HG02973 (cell line): ENCODE data around the gene EZH2.

Experiments used
- ATAC-seq: cut with Tn5 transposase; IDR thresholded peaks from one replicate; pipeline ENCODE4 v1.9.1; 2021; ENCODE audit warnings: moderate library complexity; ENCODE audit not compliant: unreplicated experiment

Gene EZH2

DNA sequence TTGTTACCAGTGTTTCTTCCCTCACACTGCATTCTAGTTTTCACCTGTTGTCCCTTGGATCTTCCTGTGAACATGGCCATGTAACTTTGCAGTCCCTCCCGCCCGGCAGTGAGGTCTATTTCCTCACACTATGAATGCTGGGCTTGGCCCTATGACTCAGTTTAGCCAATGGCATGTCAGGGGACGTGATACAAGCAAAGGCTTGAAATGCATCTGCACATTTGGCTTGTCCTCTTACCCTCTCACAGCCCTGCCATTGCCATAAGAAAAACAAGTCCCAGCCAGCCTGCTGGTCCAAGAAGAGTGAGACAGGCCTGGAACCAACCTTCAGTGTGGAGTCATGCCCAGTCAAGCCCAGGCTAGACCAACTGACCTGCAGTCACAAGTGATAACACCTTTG is 17.1 kb upstream of the EZH2 start:
- no peak for ATAC-seq

- ATAC-seq: no peak
Measured at GRCh38 chr7:148898845-148899484, 14.9 kb upstream of the EZH2 start.

DNA sequence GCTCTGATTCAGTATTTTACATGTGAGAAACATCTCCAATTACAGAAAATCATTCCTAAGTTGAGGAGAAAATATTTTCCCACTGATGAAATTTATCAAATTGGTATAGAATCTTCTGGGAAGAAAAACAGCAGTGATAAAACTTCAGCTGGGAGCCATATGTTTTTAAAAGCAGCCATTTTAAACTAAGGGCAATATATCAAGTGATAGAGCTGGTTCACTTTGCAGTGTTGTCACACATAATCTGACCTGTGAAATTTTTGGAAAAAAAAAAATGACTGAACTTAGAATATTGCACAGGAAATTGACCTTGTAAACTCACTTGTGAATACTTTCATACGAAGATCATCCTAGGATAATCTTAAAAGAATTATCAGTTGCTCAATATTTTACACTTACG is 10.5 kb upstream of the EZH2 start:
- ATAC-seq: no peak

DNA sequence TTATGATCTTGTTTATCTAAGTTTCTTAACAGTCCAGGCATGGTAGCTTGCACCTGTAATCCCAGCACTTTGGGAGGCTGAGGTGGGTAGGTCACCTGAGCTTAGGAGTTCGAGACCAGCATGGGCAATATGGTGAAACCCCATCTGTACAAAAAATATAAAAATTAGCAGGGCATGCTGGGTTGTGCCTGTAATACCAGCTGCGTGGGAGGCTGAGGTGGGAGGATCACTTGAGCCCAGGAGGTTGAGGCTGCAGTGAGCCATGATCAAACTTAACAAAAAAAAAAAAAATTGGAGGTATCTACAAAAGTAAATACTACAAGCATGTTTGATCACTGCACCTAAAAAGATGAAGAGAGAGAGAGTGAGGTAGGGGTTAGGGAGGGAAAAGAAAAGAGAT is 9.0 kb upstream of the EZH2 start:
- ATAC-seq: no peak

- no peak for ATAC-seq
Measured at GRCh38 chr7:148888300-148888699, 4.2 kb upstream of the EZH2 start.

DNA sequence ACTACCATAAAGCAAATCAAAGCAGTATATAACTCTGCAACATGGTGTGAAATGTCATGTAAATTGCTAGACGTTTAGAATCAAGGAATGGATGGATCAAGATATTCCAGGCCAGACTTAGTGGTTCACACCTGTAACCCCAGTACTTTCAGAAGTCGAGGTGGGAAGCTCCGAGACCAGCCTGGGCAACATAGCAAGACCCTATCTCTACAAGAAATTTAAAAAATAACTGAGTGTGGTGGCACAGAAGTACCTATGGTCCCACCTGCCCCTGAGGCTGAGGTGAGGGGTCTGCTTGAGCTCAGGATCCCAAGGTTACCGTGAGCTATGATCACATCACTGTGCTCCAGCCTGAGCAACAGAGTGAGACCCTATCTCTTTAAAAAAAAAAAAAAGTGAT is 2.8 kb upstream of the EZH2 start:
- no peak for ATAC-seq

- peak; percentile 82 for ATAC-seq
Measured at GRCh38 chr7:148884299-148885022, 370 bp upstream of the EZH2 start.

GRCh38 chr7:148883266-148884048 is 634 bp downstream of the EZH2 start:
- ATAC-seq: peak; percentile 31

- ATAC-seq: no peak
Measured at GRCh38 chr7:148882841-148883265, 1.2 kb downstream of the EZH2 start.

DNA sequence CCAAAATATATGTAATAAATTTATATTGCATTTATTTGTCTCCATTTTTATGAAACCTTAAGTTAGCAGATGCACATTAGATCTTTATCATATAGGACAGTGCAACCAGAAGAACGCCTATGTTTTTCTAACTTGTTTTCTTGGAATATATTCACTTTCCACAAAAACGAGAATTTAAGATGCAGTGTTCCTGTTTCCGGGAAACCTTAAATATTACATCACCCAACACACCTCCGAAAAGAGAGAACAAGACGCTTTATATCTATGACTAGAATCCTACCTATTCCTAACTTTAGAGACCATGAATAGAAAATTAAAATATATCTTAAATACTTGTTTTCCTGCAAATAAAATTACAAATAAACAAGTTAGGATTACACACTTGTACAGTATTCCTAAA is 1.9 kb downstream of the EZH2 start:
- ATAC-seq: no peak

DNA sequence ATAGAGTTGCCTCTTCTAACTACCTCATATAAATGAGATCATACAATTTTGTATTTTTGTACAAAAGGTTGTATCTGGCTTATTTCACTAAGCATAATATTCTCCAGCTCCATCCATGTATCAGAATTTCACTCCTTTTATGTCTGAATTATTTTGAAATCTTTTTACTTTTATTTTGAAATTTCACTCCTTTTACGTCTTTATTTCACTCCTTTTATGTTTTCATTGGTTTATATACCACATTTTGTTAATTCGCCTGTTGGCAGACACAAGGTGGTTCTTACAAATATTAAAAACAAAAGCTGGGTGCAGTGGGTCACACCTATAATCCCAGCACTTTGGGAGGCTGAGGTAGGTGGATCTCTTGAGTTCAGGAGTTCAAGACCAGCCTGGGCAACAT is 5.8 kb downstream of the EZH2 start:
- no peak for ATAC-seq

GRCh38 chr7:148877517-148877916 is 6.6 kb downstream of the EZH2 start:
- ATAC-seq: no peak

DNA sequence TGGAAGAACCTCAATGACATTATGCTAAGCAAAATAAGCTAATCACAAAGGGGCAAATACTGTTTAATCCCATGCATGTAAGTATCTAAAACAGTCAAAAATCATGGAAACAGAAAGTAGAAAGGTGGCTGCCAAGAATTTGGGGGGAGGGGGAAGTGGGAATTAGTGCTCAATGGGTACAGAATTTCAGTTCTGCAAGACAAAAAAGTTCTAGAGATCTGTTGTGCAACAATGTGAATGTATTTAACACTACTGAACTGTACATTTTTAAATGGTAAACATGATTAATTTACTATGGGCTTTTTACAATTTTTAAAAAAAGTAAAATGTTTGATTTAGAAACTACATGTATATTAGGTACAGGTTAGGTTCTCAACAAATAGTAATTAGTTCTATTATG is 11.9 kb downstream of the EZH2 start:
- no peak for ATAC-seq

DNA sequence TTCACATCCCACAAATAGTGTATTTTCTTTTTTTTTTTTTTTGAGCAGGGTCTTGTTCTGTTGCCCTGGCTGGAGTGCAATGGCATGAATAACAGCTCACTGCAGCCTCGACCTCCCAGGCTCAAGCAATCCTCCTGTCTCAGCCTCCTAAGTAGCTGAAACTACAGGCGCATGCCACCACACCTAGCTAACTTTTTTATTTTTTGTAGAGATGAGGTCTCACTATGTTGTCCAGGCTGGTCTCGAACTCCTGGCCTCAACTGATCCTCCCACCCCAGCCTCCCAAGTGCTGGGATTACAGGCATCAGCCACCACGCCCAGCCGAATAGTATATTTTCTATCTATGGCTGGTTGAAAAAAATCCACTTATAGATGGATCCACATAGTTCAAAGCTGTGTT is 12.5 kb downstream of the EZH2 start:
- no peak for ATAC-seq

- no peak for ATAC-seq
Measured at GRCh38 chr7:148871030-148871429, 13.1 kb downstream of the EZH2 start.

DNA sequence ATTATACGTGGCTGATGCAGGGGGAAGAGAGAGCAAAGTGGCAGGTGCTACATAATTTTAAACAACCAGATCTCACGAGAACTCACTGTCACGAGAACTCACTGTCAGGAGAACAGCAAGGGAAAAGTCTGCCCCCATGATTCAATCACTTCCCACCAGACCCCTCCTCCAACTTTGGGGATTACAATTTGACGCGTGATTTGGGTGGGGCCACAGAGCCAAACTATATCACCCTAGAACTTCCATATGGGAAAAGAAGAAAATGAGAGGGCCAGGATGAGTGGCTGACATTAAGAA is 15.8 kb downstream of the EZH2 start:
- ATAC-seq: no peak

DNA sequence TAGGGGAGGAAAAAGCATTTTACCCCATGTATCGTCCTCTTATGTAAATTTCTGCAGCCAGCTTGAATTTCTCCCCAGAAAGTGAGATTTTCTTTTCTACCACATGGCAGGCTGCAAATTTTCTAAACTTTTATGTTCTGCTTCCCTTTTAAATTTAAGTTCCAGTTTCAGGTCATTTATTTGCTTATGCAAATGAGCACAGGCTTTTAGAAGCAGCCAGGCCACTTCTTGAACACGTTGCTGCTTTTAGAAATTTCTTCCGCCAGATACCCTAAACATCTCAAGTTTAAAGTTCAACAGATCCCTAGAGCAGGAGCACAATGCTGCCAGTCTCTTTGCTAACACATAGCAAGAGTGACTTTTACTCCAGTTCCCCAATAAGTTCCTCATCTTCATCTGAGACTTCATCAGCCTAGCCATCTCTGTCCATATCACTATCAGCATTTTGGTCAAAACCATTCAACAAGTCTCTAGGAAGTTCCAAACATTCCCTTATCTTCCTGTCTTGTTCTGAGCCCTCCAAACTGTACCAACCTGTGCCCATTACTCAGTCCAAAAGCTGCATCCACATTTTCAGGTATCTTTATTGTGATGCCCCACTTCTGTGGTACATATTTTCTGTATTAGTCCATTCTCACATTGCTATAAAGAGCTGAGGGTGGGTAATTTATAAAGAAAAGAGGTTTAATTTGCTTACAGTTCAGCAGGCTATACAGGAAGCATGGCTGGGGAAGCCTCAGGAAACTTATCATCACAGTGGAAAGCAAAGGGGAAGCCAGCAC is 16.3 kb downstream of the EZH2 start:
- no peak for ATAC-seq

DNA sequence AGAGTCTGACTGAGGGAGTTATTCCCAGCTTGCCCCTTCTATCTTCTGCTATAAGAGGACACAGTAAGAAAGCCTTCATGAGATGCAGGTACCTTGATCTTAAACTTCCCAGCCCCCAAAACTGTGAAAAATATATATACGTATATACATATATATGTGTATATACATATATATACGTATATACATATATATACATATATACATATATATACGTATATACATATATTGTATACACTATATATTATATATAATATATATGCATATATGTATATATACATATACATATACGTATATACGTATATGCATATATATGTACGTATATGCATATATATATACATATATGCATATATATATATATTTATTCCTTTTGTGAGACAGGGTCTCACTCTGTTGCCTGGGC is 17.7 kb downstream of the EZH2 start:
- no peak for ATAC-seq

DNA sequence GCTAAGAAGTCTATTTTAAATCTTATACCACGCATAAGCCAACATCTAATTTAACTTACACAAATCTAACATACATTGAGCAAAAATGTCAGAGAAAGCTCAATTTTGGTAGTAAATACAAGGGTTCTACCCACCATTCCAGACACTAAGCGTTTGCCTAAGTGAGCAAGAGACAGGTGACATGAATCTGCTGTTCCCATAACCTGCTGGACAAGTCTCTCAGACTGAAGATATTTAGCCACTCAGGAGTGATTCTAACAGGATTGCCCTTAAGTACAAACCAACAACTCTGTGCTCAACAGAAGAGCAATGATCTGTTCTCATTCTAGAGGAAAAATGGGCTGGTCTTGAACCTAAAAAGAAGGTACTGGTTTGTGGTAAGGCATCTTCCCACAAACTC is 18.8 kb downstream of the EZH2 start:
- ATAC-seq: no peak

DNA sequence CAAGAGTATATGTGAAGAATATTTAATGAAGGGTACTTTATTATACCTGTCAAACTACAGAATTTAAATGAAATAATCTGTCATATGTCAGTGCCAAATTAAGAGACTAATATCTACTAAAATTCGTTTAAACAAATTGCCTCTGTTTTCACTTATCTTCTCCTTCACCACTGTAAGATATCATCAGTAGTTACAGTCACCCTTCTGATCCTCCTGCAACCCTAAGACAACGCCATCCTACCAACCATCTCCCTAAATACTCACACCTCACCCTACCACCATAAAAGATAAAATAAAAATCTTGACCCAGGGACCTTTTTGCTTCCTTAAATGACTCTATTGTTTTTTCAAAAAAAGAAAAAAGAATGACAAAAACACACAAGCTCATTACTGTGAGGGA is 20.8 kb downstream of the EZH2 start:
- ATAC-seq: no peak

DNA sequence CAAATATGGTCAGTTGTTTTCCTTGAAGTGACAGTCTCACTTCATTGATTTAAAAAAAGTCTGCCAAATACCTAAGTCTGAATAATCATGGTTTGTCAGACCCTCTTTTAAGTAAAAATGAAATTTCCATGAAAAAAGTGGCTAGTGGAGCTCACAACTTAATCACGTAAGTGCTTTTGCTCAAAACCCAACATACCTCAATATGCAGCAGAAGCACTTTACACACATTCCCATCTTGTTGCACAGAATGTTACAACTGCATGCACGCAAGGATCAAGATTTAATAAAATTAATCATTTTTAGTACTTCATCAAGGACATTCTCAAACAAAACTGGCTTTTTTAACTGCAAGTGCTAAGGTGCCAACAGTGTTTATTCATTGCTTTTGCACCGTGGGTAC is 21.6 kb downstream of the EZH2 start:
- no peak for ATAC-seq

GRCh38 chr7:148858489-148858888 is 25.6 kb downstream of the EZH2 start:
- no peak for ATAC-seq
